NAMALWA (cell line): Measurements from ENCODE around the gene PLEKHA1.
A peak's percentile ranks its signal among the peaks of the same experiment; 100 is the strongest.

ENCODE experiments used
- DNase-seq: peaks from one replicate; pipeline ENCODE4 v3.0.0-alpha.2; 2015; ENCODE audit warnings: low spot score

Gene PLEKHA1

GRCh38 chr10:122374237-122374858, at the start of gene PLEKHA1:
PLEKHA1 (plus strand) TSS chr10:122374708; CDS start chr10:122393201, 18,493 bp downstream.
- peak; percentile 94 for DNase-seq

- DNase-seq = no peak
Measured at GRCh38 chr10:122325235-122325634, 49.3 kb upstream of the PLEKHA1 start.

- DNase-seq = no peak
Measured at GRCh38 chr10:122326385-122326784, 48.1 kb upstream of the PLEKHA1 start.

GRCh38 chr10:122326806-122327205, 47.7 kb upstream of the PLEKHA1 start:
- no peak for DNase-seq

- DNase-seq = no peak
Measured at GRCh38 chr10:122327237-122328206, 47.0 kb upstream of the PLEKHA1 start.

GRCh38 chr10:122328676-122329075, 45.8 kb upstream of the PLEKHA1 start:
- DNase-seq = no peak

- DNase-seq = no peak
Measured at GRCh38 chr10:122329416-122329815, 45.1 kb upstream of the PLEKHA1 start.

GRCh38 chr10:122331100-122331499, 43.4 kb upstream of the PLEKHA1 start:
- DNase-seq = no peak

- DNase-seq = no peak
Measured at GRCh38 chr10:122331615-122332446, 42.7 kb upstream of the PLEKHA1 start.

GRCh38 chr10:122333037-122333436, 41.5 kb upstream of the PLEKHA1 start:
- DNase-seq = no peak

- no peak for DNase-seq
Measured at GRCh38 chr10:122336332-122336731, 38.2 kb upstream of the PLEKHA1 start.

GRCh38 chr10:122336961-122337360, 37.5 kb upstream of the PLEKHA1 start:
- DNase-seq = no peak

GRCh38 chr10:122338609-122339441, 35.7 kb upstream of the PLEKHA1 start:
- DNase-seq = no peak

- DNase-seq = no peak
Measured at GRCh38 chr10:122341141-122341810, 33.2 kb upstream of the PLEKHA1 start.

GRCh38 chr10:122342293-122343134, 32.0 kb upstream of the PLEKHA1 start:
- DNase-seq = peak; percentile 71

- DNase-seq = peak; percentile 7
Measured at GRCh38 chr10:122343135-122343800, 31.2 kb upstream of the PLEKHA1 start.

- no peak for DNase-seq
Measured at GRCh38 chr10:122343936-122344335, 30.6 kb upstream of the PLEKHA1 start.

GRCh38 chr10:122344741-122345258, 29.7 kb upstream of the PLEKHA1 start:
- DNase-seq = no peak

- no peak for DNase-seq
Measured at GRCh38 chr10:122346326-122346950, 28.1 kb upstream of the PLEKHA1 start.
